ENCODE measurements around the gene PRICKLE1. TPM values are rescaled to one million over a fixed set of nuclear protein-coding genes. Genes with fewer than 3 reads are reported as not detected.

PRICKLE1 gene
- total RNA-seq, 2 donors from 2014 or later = 7.5 to 12.4 TPM

DNA sequence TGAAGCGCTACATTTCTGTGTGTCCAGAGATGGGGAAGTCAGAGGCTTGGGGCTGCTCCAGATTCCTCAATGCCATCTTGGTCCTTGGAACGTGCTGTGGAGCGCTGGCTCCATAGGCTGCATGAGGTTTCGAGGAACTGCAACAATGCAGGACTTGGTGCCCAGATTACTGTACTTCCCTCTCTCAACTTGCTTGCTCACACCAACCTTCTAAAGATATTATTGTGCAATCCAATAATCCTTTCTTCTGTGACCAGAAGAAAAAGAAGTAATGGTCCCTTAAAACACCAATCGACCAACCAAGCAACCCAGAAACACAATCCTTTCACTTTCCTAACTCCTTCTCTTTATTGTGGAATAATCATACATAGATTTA, 3.7 kb downstream of the PRICKLE1 start:
- Histone ChIP-seq H3K4me3 (no peak overlapping the region), H3K27me3 (replicated peaks; ENCODE audit: insufficient read depth) (no peaks in the 10 kb centered on the region), H3K27ac (no peak overlapping the region), H3K4me1 (replicated peaks) (no peaks in the 10 kb centered on the region), H3K9me3 (no peaks in the 10 kb centered on the region), H3K36me3 (no peaks in the 10 kb centered on the region)
- intact Hi-C loops (cut with DNase I) = loop anchor here (5.0 to 10.0 kb wide), 4 partner anchors 104 to 751 kb away; no protein-coding TSS in a partner anchor
- no peak for DNase-seq (ENCODE audit: low spot score)
- WGBS = 69% methylated on average over 5 of the region's 5 CpGs
- TF ChIP-seq, protein P1, sequence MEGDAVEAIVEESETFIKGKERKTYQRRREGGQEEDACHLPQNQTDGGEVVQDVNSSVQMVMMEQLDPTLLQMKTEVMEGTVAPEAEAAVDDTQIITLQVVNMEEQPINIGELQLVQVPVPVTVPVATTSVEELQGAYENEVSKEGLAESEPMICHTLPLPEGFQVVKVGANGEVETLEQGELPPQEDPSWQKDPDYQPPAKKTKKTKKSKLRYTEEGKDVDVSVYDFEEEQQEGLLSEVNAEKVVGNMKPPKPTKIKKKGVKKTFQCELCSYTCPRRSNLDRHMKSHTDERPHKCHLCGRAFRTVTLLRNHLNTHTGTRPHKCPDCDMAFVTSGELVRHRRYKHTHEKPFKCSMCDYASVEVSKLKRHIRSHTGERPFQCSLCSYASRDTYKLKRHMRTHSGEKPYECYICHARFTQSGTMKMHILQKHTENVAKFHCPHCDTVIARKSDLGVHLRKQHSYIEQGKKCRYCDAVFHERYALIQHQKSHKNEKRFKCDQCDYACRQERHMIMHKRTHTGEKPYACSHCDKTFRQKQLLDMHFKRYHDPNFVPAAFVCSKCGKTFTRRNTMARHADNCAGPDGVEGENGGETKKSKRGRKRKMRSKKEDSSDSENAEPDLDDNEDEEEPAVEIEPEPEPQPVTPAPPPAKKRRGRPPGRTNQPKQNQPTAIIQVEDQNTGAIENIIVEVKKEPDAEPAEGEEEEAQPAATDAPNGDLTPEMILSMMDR (IDR thresholded peaks at IDR 0.05) = no peak
- TF ChIP-seq POLR2AphosphoS5 (IDR thresholded peaks at IDR 0.05) (no peak), POLR2A (IDR thresholded peaks at IDR 0.05) (no peak)

DNA sequence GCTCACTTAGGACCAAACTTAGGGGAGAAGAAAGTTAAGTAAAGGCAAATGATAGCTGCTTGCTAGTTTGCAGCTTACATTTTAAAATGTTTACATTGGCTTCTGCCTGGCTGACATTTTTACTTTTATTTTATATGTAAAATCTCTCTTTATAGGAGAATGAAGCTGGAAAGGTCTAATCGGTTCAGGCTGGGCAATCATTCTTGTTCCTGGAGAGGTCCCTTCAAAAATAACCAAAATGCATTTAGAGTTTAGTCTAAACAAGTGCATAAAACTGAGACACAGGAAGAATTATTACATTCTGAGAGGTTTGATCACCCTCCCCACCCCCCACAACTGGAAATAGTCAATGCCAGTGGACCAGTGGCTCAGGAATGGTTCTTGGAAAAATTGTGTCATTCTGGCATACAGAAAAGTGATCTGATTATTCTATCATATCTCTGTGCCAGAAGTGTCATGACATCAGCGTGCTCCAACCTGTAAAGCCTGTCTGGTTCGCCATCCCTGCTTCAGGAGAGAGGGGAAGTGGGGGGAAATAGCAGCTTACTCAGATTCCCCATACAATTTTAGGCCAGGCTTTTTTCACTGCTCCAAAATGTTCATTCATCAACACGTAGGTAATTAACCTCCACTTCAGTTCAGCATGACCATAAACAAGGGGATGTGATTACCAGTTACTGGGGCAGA, 4.2 kb downstream of the PRICKLE1 start:
- intact Hi-C loops (cut with DNase I) = loop anchor here (5.0 to 10.0 kb wide), 4 partner anchors 103 to 752 kb away; no protein-coding TSS in a partner anchor
- no peak overlapping the region for H3K4me3 ChIP-seq

GRCh38 chr12:42584651-42585111, 4.9 kb downstream of the PRICKLE1 start:
- no peak for TF ChIP-seq POLR2AphosphoS5 (IDR thresholded peaks at IDR 0.05)
- TF ChIP-seq POLR2A (IDR thresholded peaks at IDR 0.05) = no peak
- TF ChIP-seq, protein P1 (IDR thresholded peaks at IDR 0.05) = no peak
- intact Hi-C loops (cut with DNase I) = loop anchor here (5.0 to 10.0 kb wide), 4 partner anchors 102 to 753 kb away; no protein-coding TSS in a partner anchor
- Histone ChIP-seq H3K4me1 (replicated peaks) (no peaks in the 10 kb centered on the region), H3K36me3 (no peaks in the 10 kb centered on the region), H3K9me3 (no peaks in the 10 kb centered on the region), H3K27me3 (replicated peaks; ENCODE audit: insufficient read depth) (no peaks in the 10 kb centered on the region), H3K27ac (no peak overlapping the region), H3K4me3 (no peak overlapping the region)
- no peak for DNase-seq (ENCODE audit: low spot score)
- 5% methylated on average over 6 of the region's 6 CpGs for WGBS

More for the DNA sequence above, 4.2 kb downstream of the PRICKLE1 start:
- Histone ChIP-seq H3K4me1 (replicated peaks) (no peaks in the 10 kb centered on the region), H3K27ac (no peak overlapping the region), H3K9me3 (no peaks in the 10 kb centered on the region), H3K27me3 (replicated peaks; ENCODE audit: insufficient read depth) (no peaks in the 10 kb centered on the region), H3K36me3 (no peaks in the 10 kb centered on the region)
- no peak for DNase-seq (ENCODE audit: low spot score)
- whole genome bisulfite sequencing = 19% methylated on average over 4 of the region's 4 CpGs
- no peak for TF ChIP-seq POLR2A (IDR thresholded peaks at IDR 0.05)
- no peak for TF ChIP-seq POLR2AphosphoS5 (IDR thresholded peaks at IDR 0.05)
- TF ChIP-seq, protein P1 (IDR thresholded peaks at IDR 0.05) = no peak

- H3K4me3 ChIP-seq = no peak overlapping the region
- H3K27me3 ChIP-seq (replicated peaks; ENCODE audit: insufficient read depth) = no peaks in the 10 kb centered on the region
- H3K27ac ChIP-seq = no peak overlapping the region
- intact Hi-C loops (cut with DNase I) = loop anchor here (10.0 kb wide), 2 partner anchors 342 to 562 kb away; no protein-coding TSS in a partner anchor
- DNase-seq (ENCODE audit: low spot score) = no peak
- H3K4me1 ChIP-seq (replicated peaks) = no peaks in the 10 kb centered on the region
- no peak for TF ChIP-seq POLR2AphosphoS5 (IDR thresholded peaks at IDR 0.05)
- TF ChIP-seq, protein P1 (IDR thresholded peaks at IDR 0.05) = no peak
- TF ChIP-seq POLR2A (IDR thresholded peaks at IDR 0.05) = no peak
- H3K36me3 ChIP-seq = no peaks in the 10 kb centered on the region
- no peaks in the 10 kb centered on the region for H3K9me3 ChIP-seq
- WGBS = 53% methylated on average over 2 of the region's 2 CpGs
These were observed 6.5 kb downstream of the PRICKLE1 start for GRCh38 chr12:42583016-42583415.

- no peak for TF ChIP-seq POLR2AphosphoS5 (IDR thresholded peaks at IDR 0.05)
- TF ChIP-seq, protein P1 (IDR thresholded peaks at IDR 0.05) = no peak
- no peak for TF ChIP-seq POLR2A (IDR thresholded peaks at IDR 0.05)
- WGBS = 62% methylated on average over 5 of the region's 5 CpGs
- Histone ChIP-seq H3K36me3 (no peaks in the 10 kb centered on the region), H3K4me3 (no peak overlapping the region), H3K9me3 (no peaks in the 10 kb centered on the region), H3K4me1 (replicated peaks) (no peaks in the 10 kb centered on the region), H3K27me3 (replicated peaks; ENCODE audit: insufficient read depth) (no peaks in the 10 kb centered on the region), H3K27ac (no peak overlapping the region)
- no peak for DNase-seq (ENCODE audit: low spot score)
- intact Hi-C loops (cut with DNase I) = loop anchor here (10.0 kb wide), 2 partner anchors 342 to 562 kb away; no protein-coding TSS in a partner anchor
These were observed 7.0 kb downstream of the PRICKLE1 start for GRCh38 chr12:42582498-42582897.
